Midbrain (tissue), 1 donor: ENCODE data around the gene PSIP1.
"Not testable (repeated sequence)": the region's sequence is repeated elsewhere in the genome, so short reads cannot be mapped to it uniquely, and the experiment has no call there.

Source experiments
- DNase-seq: peaks from one replicate; lab custom pipeline; 2025; lab: John Stamatoyannopoulos, UW

PSIP1 gene

GRCh38 chr9:15430920-15431844, 79.6 kb downstream of the PSIP1 start:
- peak; percentile 6 for DNase-seq

GRCh38 chr9:15427702-15428101, 83.1 kb downstream of the PSIP1 start:
- not testable (repeated sequence) for DNase-seq

- no peak for DNase-seq
Measured at GRCh38 chr9:15426019-15426418, 84.8 kb downstream of the PSIP1 start.

GRCh38 chr9:15423231-15423985, 87.4 kb downstream of the PSIP1 start:
- DNase-seq, result peak; percentile 2

GRCh38 chr9:15422372-15423230, 88.2 kb downstream of the PSIP1 start, which contains the start of gene SNAPC3:
TSS of gene SNAPC3 (plus strand) at chr9:15422876. CDS start at chr9:15422880, 4 bp downstream.
- DNase-seq, result peak; percentile 95

- no peak for DNase-seq
Measured at GRCh38 chr9:15421990-15422371, 88.8 kb downstream of the PSIP1 start.

- DNase-seq, result no peak
Measured at GRCh38 chr9:15421532-15421931, 89.2 kb downstream of the PSIP1 start.

- DNase-seq, result no peak
Measured at GRCh38 chr9:15420796-15421195, 90.0 kb downstream of the PSIP1 start.

- no peak for DNase-seq
Measured at GRCh38 chr9:15417626-15418025, 93.1 kb downstream of the PSIP1 start.

GRCh38 chr9:15416880-15417279, 93.9 kb downstream of the PSIP1 start:
- DNase-seq, result no peak
